Measurements from ENCODE around the gene LRTM2. TPM values are rescaled to one million over a fixed set of nuclear protein-coding genes. Genes with fewer than 3 reads are reported as not detected.

LRTM2 gene
- total RNA-seq, 2 donors from 2014 or later: not detected

DNA sequence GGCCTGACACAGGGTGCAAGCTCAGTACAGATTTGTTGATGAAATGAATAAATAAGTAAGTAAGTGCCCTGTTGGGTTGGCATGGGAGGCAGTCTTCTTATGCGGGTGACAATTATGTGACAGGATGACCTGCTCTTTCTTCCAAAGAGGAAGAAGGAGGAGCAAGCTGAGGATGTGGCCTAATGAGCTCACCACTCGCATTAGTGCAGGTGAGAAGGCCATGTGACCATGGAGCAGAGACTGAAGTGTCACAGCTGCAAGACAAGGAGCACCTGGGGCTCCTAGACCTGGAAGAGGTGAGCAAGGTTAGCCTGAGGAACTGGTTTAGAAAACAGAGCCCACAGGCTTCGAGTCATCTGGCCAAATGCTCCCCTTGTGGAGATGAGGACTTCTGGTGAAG lies 34.9 kb downstream of the LRTM2 start:
- Histone ChIP-seq H3K36me3 (no peaks in the 10 kb centered on the region), H3K4me3 (no peak overlapping the region), H3K27ac (no peak overlapping the region), H3K9me3 (no peaks in the 10 kb centered on the region), H3K27me3 (replicated peaks; ENCODE audit: insufficient read depth) (no peaks in the 10 kb centered on the region), H3K4me1 (replicated peaks) (no peaks in the 10 kb centered on the region)
- intact Hi-C loops (cut with DNase I): no loop called here
- TF ChIP-seq POLR2AphosphoS5 (IDR thresholded peaks at IDR 0.05) (no peak), POLR2A (IDR thresholded peaks at IDR 0.05) (no peak)
- TF ChIP-seq, protein P1, sequence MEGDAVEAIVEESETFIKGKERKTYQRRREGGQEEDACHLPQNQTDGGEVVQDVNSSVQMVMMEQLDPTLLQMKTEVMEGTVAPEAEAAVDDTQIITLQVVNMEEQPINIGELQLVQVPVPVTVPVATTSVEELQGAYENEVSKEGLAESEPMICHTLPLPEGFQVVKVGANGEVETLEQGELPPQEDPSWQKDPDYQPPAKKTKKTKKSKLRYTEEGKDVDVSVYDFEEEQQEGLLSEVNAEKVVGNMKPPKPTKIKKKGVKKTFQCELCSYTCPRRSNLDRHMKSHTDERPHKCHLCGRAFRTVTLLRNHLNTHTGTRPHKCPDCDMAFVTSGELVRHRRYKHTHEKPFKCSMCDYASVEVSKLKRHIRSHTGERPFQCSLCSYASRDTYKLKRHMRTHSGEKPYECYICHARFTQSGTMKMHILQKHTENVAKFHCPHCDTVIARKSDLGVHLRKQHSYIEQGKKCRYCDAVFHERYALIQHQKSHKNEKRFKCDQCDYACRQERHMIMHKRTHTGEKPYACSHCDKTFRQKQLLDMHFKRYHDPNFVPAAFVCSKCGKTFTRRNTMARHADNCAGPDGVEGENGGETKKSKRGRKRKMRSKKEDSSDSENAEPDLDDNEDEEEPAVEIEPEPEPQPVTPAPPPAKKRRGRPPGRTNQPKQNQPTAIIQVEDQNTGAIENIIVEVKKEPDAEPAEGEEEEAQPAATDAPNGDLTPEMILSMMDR (IDR thresholded peaks at IDR 0.05): no peak
- WGBS: 75% methylated on average over 3 of the region's 3 CpGs
- DNase-seq (ENCODE audit: low spot score): no peak

DNA sequence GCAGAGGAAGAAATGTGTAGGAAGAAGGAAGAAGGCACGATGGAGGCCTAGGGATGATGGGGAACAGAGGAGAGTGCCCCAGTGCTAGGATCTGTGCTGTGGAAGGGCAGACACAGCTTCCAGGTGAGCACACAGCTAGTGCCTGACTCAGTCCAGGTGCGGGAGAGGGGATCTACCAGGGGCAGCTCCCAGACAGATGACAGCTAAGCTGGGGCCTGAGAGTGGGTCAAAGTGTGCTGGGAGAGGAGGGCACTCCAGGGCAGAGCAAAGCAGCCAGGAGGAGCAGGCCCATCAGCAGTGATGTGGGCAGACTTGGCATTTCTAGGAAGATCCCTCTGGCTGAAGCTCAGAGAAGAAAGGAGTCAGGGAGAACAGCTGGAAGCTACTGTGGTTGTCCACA lies 36.7 kb downstream of the LRTM2 start:
- 68% methylated on average over 2 of the region's 2 CpGs for WGBS
- TF ChIP-seq, protein P1 (IDR thresholded peaks at IDR 0.05): no peak
- no peak for TF ChIP-seq POLR2A (IDR thresholded peaks at IDR 0.05)
- no peak for TF ChIP-seq POLR2AphosphoS5 (IDR thresholded peaks at IDR 0.05)
- no peak overlapping the region for H3K4me3 ChIP-seq
- intact Hi-C loops (cut with DNase I): no loop called here
- H3K9me3 ChIP-seq: no peaks in the 10 kb centered on the region
- no peak for DNase-seq (ENCODE audit: low spot score)
- H3K27me3 ChIP-seq (replicated peaks; ENCODE audit: insufficient read depth): no peaks in the 10 kb centered on the region
- no peaks in the 10 kb centered on the region for H3K4me1 ChIP-seq (replicated peaks)
- H3K27ac ChIP-seq: no peak overlapping the region
- H3K36me3 ChIP-seq: no peaks in the 10 kb centered on the region

DNA sequence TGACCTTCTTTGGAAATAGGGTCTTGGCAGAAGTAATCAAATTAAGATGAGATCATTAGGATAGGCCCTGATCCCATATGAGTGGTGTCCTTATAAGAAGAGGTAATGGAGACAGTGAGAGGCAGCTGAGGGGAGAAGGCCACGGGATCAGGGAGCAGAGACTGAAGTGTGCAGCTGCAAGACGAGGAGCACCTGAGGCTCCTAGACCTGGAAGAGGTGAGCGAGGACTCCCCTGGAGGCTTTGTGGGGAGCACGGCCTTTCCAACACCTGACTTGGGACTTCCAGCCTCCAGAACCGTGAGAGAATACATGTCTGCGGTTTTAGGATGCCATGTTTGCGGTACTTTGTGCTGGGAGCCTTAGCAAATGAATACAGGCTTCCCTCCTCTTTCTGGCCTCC lies 37.5 kb downstream of the LRTM2 start:
- Histone ChIP-seq H3K36me3 (no peaks in the 10 kb centered on the region), H3K27ac (no peak overlapping the region), H3K9me3 (no peaks in the 10 kb centered on the region), H3K4me3 (no peak overlapping the region), H3K27me3 (replicated peaks; ENCODE audit: insufficient read depth) (no peaks in the 10 kb centered on the region), H3K4me1 (replicated peaks) (no peaks in the 10 kb centered on the region)
- intact Hi-C loops (cut with DNase I): no loop called here
- TF ChIP-seq POLR2A (IDR thresholded peaks at IDR 0.05) (no peak), POLR2AphosphoS5 (IDR thresholded peaks at IDR 0.05) (no peak)
- TF ChIP-seq, protein P1 (IDR thresholded peaks at IDR 0.05): no peak
- WGBS: 94% methylated on average over 7 of the region's 7 CpGs
- no peak for DNase-seq (ENCODE audit: low spot score)

DNA sequence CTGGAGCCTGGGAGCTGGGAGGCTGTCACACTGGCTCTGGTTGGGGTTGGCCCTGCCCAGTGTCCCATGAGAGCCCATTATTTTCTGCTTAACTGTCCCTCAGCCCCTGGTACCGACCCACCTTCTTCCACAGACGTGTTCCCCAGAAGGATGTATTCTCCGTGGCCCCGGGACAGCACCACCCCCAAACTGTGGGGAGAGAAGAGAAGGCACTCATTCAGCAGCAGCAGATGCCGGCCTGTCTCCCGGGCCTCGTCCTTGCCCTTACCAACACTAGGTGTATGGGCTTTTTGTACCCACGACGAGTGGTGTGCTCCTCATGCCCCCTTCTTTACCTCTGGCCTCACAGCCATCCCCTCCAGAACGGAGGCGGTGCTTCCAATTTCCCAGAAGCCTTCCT lies 38.1 kb downstream of the LRTM2 start:
- H3K36me3 ChIP-seq: no peaks in the 10 kb centered on the region
- no peaks in the 10 kb centered on the region for H3K27me3 ChIP-seq (replicated peaks; ENCODE audit: insufficient read depth)
- no peak overlapping the region for H3K27ac ChIP-seq
- 87% methylated on average over 11 of the region's 11 CpGs for WGBS
- TF ChIP-seq POLR2AphosphoS5 (IDR thresholded peaks at IDR 0.05) (no peak), POLR2A (IDR thresholded peaks at IDR 0.05) (no peak)
- TF ChIP-seq, protein P1 (IDR thresholded peaks at IDR 0.05): no peak
- intact Hi-C loops (cut with DNase I): no loop called here
- no peaks in the 10 kb centered on the region for H3K9me3 ChIP-seq
- DNase-seq (ENCODE audit: low spot score): no peak
- no peaks in the 10 kb centered on the region for H3K4me1 ChIP-seq (replicated peaks)
- no peak overlapping the region for H3K4me3 ChIP-seq

DNA sequence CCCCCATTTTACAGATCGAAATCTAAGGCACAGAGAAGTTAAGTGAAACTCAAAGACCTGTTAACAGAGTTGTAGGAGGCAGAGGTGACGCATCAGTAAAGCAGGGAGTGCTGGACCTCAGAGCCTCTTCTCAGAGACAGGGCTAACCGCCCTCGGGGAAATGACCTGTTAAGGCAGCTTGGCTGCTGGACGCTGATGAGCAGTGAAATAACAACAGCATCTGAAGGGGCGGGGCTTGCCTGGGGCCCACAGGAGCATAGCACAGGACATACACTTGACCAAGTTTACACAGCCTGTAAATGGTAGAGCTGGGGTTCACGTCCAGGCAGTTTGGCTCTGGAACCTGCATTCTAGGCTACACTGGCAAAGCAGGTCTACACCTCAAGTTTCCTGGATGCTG lies 39.3 kb downstream of the LRTM2 start:
- Histone ChIP-seq H3K4me1 (replicated peaks) (no peaks in the 10 kb centered on the region), H3K4me3 (no peak overlapping the region), H3K36me3 (no peaks in the 10 kb centered on the region), H3K27me3 (replicated peaks; ENCODE audit: insufficient read depth) (no peaks in the 10 kb centered on the region), H3K9me3 (no peaks in the 10 kb centered on the region), H3K27ac (no peak overlapping the region)
- 53% methylated on average over 7 of the region's 7 CpGs for WGBS
- TF ChIP-seq POLR2A (IDR thresholded peaks at IDR 0.05) (no peak), POLR2AphosphoS5 (IDR thresholded peaks at IDR 0.05) (no peak)
- TF ChIP-seq, protein P1 (IDR thresholded peaks at IDR 0.05): no peak
- no peak for DNase-seq (ENCODE audit: low spot score)
- intact Hi-C loops (cut with DNase I): no loop called here
